ENCODE results near the gene GRIP2. TPM values are rescaled to one million over a fixed set of nuclear protein-coding genes. Genes with fewer than 3 reads are reported as not detected.

The GRIP2 gene
- total RNA-seq, 1 donor from 2014 or later: 11.2 TPM

- Mint-ChIP-seq H3K36me3 (ENCODE audit: insufficient read depth) (peaks cover 15% of the 10 kb centered on the region), H3K4me3 (ENCODE audit: low read depth) (no peak overlapping the region), H3K27me3 (no peaks in the 10 kb centered on the region), H3K4me1 (ENCODE audit: low read depth) (peaks cover 3% of the 10 kb centered on the region), H3K9me3 (ENCODE audit: low read depth) (no peaks in the 10 kb centered on the region), H3K27ac (no peak overlapping the region)
- TF ChIP-seq, protein P1, sequence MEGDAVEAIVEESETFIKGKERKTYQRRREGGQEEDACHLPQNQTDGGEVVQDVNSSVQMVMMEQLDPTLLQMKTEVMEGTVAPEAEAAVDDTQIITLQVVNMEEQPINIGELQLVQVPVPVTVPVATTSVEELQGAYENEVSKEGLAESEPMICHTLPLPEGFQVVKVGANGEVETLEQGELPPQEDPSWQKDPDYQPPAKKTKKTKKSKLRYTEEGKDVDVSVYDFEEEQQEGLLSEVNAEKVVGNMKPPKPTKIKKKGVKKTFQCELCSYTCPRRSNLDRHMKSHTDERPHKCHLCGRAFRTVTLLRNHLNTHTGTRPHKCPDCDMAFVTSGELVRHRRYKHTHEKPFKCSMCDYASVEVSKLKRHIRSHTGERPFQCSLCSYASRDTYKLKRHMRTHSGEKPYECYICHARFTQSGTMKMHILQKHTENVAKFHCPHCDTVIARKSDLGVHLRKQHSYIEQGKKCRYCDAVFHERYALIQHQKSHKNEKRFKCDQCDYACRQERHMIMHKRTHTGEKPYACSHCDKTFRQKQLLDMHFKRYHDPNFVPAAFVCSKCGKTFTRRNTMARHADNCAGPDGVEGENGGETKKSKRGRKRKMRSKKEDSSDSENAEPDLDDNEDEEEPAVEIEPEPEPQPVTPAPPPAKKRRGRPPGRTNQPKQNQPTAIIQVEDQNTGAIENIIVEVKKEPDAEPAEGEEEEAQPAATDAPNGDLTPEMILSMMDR (IDR thresholded peaks at IDR 0.05; ENCODE audit: unreplicated experiment): no peak
- no peak for DNase-seq (ENCODE audit: low spot score, unreplicated experiment)
These were observed 98.2 kb downstream of the GRIP2 start for GRCh38 chr3:14441920-14442300.

DNA sequence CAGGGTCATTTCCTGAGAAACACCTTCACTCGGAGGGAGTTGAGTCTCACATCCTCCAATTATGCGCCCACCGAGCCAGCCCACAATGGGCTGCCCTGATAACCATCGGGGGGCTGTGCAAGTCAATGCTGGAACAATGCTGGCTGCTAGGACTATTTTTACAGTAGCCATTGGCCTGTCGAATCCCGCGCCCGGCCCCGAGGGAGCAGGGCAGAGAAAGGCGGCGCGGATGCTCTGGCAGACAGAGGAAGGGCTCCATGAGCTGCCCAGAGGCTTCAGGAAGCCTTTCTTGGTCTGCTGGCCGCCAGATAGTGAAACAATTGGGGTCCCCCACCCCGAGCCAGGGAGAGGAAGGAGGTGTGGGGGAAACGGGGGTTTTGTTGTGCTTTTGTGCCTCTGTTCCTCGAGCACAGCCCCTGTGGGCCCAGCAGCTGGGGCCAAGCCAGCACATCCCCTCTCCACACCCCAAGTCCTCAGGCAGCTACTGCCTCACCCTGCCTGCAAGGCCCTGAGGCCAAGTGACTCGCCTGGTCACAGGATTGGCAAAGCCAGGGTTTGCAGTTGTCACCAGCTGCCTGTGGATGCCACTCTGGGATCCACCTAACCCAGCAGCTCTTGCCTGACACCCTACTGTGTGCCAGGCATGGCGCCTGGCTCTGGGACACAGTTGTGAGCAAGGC is 98.8 kb downstream of the GRIP2 start:
- Mint-ChIP-seq H3K27ac (no peak overlapping the region), H3K36me3 (ENCODE audit: insufficient read depth) (peaks cover 12% of the 10 kb centered on the region), H3K4me3 (ENCODE audit: low read depth) (no peak overlapping the region), H3K27me3 (no peaks in the 10 kb centered on the region), H3K4me1 (ENCODE audit: low read depth) (peaks cover 3% of the 10 kb centered on the region), H3K9me3 (ENCODE audit: low read depth) (no peaks in the 10 kb centered on the region)
- DNase-seq (ENCODE audit: low spot score, unreplicated experiment): no peak
- TF ChIP-seq, protein P1 (IDR thresholded peaks at IDR 0.05; ENCODE audit: unreplicated experiment): no peak

- peak overlapping the region; percentile 76 for H3K27ac Mint-ChIP-seq
- TF ChIP-seq, protein P1 (IDR thresholded peaks at IDR 0.05; ENCODE audit: unreplicated experiment): no peak
- peaks cover 8% of the 10 kb centered on the region for H3K36me3 Mint-ChIP-seq (ENCODE audit: insufficient read depth)
- no peak overlapping the region for H3K4me3 Mint-ChIP-seq (ENCODE audit: low read depth)
- DNase-seq (ENCODE audit: low spot score, unreplicated experiment): no peak
- no peaks in the 10 kb centered on the region for H3K27me3 Mint-ChIP-seq
- peaks cover 3% of the 10 kb centered on the region for H3K4me1 Mint-ChIP-seq (ENCODE audit: low read depth)
- no peaks in the 10 kb centered on the region for H3K9me3 Mint-ChIP-seq (ENCODE audit: low read depth)
These were observed 99.5 kb downstream of the GRIP2 start for GRCh38 chr3:14440531-14441239.

DNA sequence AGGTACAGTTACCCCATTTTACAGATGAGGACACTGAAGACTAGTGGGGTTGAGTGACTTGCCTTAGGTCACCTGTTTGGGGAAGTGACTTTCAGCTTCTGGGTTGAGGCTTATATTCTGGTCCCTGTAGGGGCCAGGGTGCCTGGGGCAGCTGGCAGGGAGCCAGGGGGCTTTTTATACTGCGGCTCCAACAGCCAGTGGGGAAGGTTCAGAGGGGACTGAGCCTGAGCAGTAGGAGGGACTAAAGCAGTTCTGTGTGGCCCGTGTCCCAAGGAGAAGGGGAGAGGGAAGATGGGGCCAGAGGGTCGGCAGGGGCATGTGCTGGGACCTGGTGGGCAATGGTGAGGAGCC is 100.0 kb downstream of the GRIP2 start:
- Mint-ChIP-seq H3K9me3 (ENCODE audit: low read depth) (no peaks in the 10 kb centered on the region), H3K27me3 (no peaks in the 10 kb centered on the region), H3K4me1 (ENCODE audit: low read depth) (peaks cover 3% of the 10 kb centered on the region), H3K36me3 (ENCODE audit: insufficient read depth) (peaks cover 6% of the 10 kb centered on the region), H3K4me3 (ENCODE audit: low read depth) (no peak overlapping the region), H3K27ac (peak overlapping the region; percentile 76)
- TF ChIP-seq, protein P1 (IDR thresholded peaks at IDR 0.05; ENCODE audit: unreplicated experiment): no peak
- DNase-seq (ENCODE audit: low spot score, unreplicated experiment): no peak

- Mint-ChIP-seq H3K36me3 (ENCODE audit: insufficient read depth) (peaks cover 6% of the 10 kb centered on the region), H3K27me3 (no peaks in the 10 kb centered on the region), H3K9me3 (ENCODE audit: low read depth) (no peaks in the 10 kb centered on the region), H3K4me1 (ENCODE audit: low read depth) (peaks cover 3% of the 10 kb centered on the region), H3K4me3 (ENCODE audit: low read depth) (no peak overlapping the region), H3K27ac (peak overlapping the region; percentile 31)
- TF ChIP-seq, protein P1 (IDR thresholded peaks at IDR 0.05; ENCODE audit: unreplicated experiment): no peak
- DNase-seq (ENCODE audit: low spot score, unreplicated experiment): no peak
These were observed 100.5 kb downstream of the GRIP2 start for GRCh38 chr3:14439501-14440167.

Data from progenitor cell of endocrine pancreas (in vitro differentiated cells).